GM12801 (cell line): ENCODE data around the gene PHLDB1.

Experiments used
- CTCF ChIP-seq: IDR thresholded peaks from one replicate; pipeline ENCODE4 v1.5.1; 2011; ENCODE audit warnings: control low read depth; ENCODE audit not compliant: insufficient read length; ENCODE audit errors: extremely low read depth

PHLDB1 gene

GRCh38 chr11:118618991-118619375, 11.6 kb downstream of the PHLDB1 start:
- TF ChIP-seq CTCF, result no peak

- no peak for TF ChIP-seq CTCF
Measured at GRCh38 chr11:118619444-118620197, 12.2 kb downstream of the PHLDB1 start.

GRCh38 chr11:118620529-118621070, 13.2 kb downstream of the PHLDB1 start:
- no peak for TF ChIP-seq CTCF

- no peak for TF ChIP-seq CTCF
Measured at GRCh38 chr11:118621071-118621783, 13.8 kb downstream of the PHLDB1 start.

GRCh38 chr11:118621784-118622375, 14.5 kb downstream of the PHLDB1 start:
- TF ChIP-seq CTCF, result no peak

- TF ChIP-seq CTCF, result no peak
Measured at GRCh38 chr11:118622376-118623268, 15.2 kb downstream of the PHLDB1 start.
